Lung (tissue), 13 donors: ENCODE measurements around the gene STK4. TPM values are rescaled to one million over a fixed set of nuclear protein-coding genes. Genes with fewer than 3 reads are reported as not detected.

Source experiments
- ATAC-seq: fragments of 200-7000 bp; cut with Tn5 transposase; one replicate; pipeline ENCODE4 v1.9.1; 2020; ENCODE audit warnings: moderate number of reproducible peaks; ENCODE audit not compliant: insufficient read depth, low FRiP score
- DNase-seq, 3 donors: peaks; one replicate each; pipeline ENCODE4 v3.0.0-alpha.2; 2013 to 2017
- H3K27ac ChIP-seq, 2 donors: one replicate each; pipeline ENCODE4 v1.5.1; 2013; ENCODE audit warnings: mild to moderate bottlenecking in 2 of 2, moderate library complexity in 2 of 2, control low read depth in 1 of 2, inconsistent platforms in 1 of 2, low read depth in 1 of 2, low read length in 1 of 2
- H3K27me3 ChIP-seq, 3 donors: one replicate each; pipeline ENCODE4 v1.5.1; 2013; ENCODE audit warnings: low read length in 2 of 3; ENCODE audit not compliant: control insufficient read depth in 3 of 3, insufficient read depth in 3 of 3
- H3K36me3 ChIP-seq, 4 donors: one replicate each; pipeline ENCODE4 v1.5.1; 2013; ENCODE audit warnings: low read length in 4 of 4, mild to moderate bottlenecking in 1 of 4, moderate library complexity in 1 of 4; ENCODE audit not compliant: control insufficient read depth in 4 of 4, insufficient read depth in 4 of 4
- H3K4me1 ChIP-seq, 5 donors: one replicate each; pipeline ENCODE4 v1.5.1; 2013; ENCODE audit warnings: low read length in 5 of 5, mild to moderate bottlenecking in 2 of 5, moderate library complexity in 1 of 5; ENCODE audit not compliant: control insufficient read depth in 5 of 5, insufficient read depth in 5 of 5
- H3K4me3 ChIP-seq: one replicate; pipeline ENCODE4 v1.5.1; 2013; ENCODE audit warnings: mild to moderate bottlenecking, control low read depth, moderate library complexity
- H3K9ac ChIP-seq, 2 donors: one replicate each; pipeline ENCODE4 v1.5.1; 2013; ENCODE audit warnings: low read length in 2 of 2, control low read depth in 1 of 2; ENCODE audit not compliant: insufficient read depth in 1 of 2
- H3K9me3 ChIP-seq, 4 donors: one replicate each; pipeline ENCODE4 v1.5.1; 2013; ENCODE audit warnings: low read length in 3 of 4, mild to moderate bottlenecking in 1 of 4, moderate library complexity in 1 of 4; ENCODE audit not compliant: control insufficient read depth in 4 of 4, insufficient read depth in 3 of 4
- WGBS, 2 donors: extraction: QIAGEN DNeasy Blood & Tissue Kit; methylation state at CpG; one replicate each; pipeline ENCODE4 v1.1.7; 2013; 5-methylcytosine and 5-hydroxymethylcytosine counted together
- polyA plus RNA-seq, 2 donors: library from polyadenylated mRNA; stranded (reverse); fragments of 200-250 nt; gene quantifications; one replicate each; pipeline ENCODE4 v1.2.1, GENCODE V29; 2013
- small RNA-seq: library from RNA; depleted of rRNA; stranded (forward); fragments of <200 nt; gene quantifications from one replicate; pipeline ENCODE3, GENCODE V24; 2014; ENCODE audit warnings: low replicate concordance
- total RNA-seq, 2 donors: library from RNA; depleted of rRNA in 1 of 2; stranded (reverse); fragments of >200 nt in 1 of 2; gene quantifications; one replicate each; pipeline ENCODE4 v1.2.1, GENCODE V29; 2014 to 2021
- TF ChIP-seq, protein P1 (sequence below): IDR thresholded peaks from 2 replicates; pipeline ENCODE4 v1.5.1; 2012; ENCODE audit warnings: mild to moderate bottlenecking; ENCODE audit errors: control extremely low read depth, extremely low read depth
- donor health status: control.
- donor health status: control.
- donor health status: Bipolar disorder and iron deficiency.
- donor health status: healthy.
- donor health status: DM: yes; HTN: yes; CAD: no.

STK4 gene
- total and polyA plus RNA-seq, 4 donors, result 11.8 to 70.9 (median 28.1) TPM

GRCh38 chr20:45121388-45121787, 155.1 kb downstream of the STK4 start:
- no peak overlapping the region for H3K27ac ChIP-seq
- H3K27me3 ChIP-seq, result no peaks in the 10 kb centered on the region
- H3K9me3 ChIP-seq, result peaks cover 0 to 5% (median 2%) of the 10 kb centered on the region in 4 donors
- DNase-seq, result no peak
- ATAC-seq, result no peak
- 89 to 94% methylated on average over 2 of the region's 2 CpGs for whole genome bisulfite sequencing, 2 donors
- TF ChIP-seq, protein P1, sequence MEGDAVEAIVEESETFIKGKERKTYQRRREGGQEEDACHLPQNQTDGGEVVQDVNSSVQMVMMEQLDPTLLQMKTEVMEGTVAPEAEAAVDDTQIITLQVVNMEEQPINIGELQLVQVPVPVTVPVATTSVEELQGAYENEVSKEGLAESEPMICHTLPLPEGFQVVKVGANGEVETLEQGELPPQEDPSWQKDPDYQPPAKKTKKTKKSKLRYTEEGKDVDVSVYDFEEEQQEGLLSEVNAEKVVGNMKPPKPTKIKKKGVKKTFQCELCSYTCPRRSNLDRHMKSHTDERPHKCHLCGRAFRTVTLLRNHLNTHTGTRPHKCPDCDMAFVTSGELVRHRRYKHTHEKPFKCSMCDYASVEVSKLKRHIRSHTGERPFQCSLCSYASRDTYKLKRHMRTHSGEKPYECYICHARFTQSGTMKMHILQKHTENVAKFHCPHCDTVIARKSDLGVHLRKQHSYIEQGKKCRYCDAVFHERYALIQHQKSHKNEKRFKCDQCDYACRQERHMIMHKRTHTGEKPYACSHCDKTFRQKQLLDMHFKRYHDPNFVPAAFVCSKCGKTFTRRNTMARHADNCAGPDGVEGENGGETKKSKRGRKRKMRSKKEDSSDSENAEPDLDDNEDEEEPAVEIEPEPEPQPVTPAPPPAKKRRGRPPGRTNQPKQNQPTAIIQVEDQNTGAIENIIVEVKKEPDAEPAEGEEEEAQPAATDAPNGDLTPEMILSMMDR, result no peak
- H3K9ac ChIP-seq, result no peak overlapping the region
- H3K36me3 ChIP-seq, result no peaks in the 10 kb centered on the region
- H3K4me3 ChIP-seq, result no peak overlapping the region
- H3K4me1 ChIP-seq, result no peaks in the 10 kb centered on the region

- no peak within 1 kb of the TSS for H3K9ac ChIP-seq
- no peaks in the 10 kb centered on the region for H3K4me1 ChIP-seq
- peaks cover 0 to 5% (median 2%) of the 10 kb centered on the region in 4 donors for H3K9me3 ChIP-seq
- WGBS, 2 donors, result 81 to 88% methylated on average over 6 of the region's 6 CpGs
- H3K27me3 ChIP-seq, result peaks cover 0 to 3% (median 3%) of the 10 kb centered on the region in 3 donors
- no peak within 1 kb of the TSS for H3K27ac ChIP-seq
- H3K36me3 ChIP-seq, result no peaks in the 10 kb centered on the region
- DNase-seq (no peak), ATAC-seq (no peak)
- H3K4me3 ChIP-seq, result no peak within 1 kb of the TSS
- TF ChIP-seq, protein P1, result no peak
These were observed 158.1 kb downstream of the STK4 start, which contains the start of gene WFDC12 for GRCh38 chr20:45124365-45124764. Gene WFDC12, minus strand, starts transcription at chr20:45124465. Its CDS starts 18 bp downstream, at chr20:45124447.

- DNase-seq, result no peak
- Histone ChIP-seq H3K36me3 (no peaks in the 10 kb centered on the region), H3K27me3 (peaks cover 0 to 8% (median 3%) of the 10 kb centered on the region in 3 donors), H3K9ac (no peak overlapping the region), H3K27ac (no peak overlapping the region), H3K9me3 (peaks cover 0 to 4% (median 0%) of the 10 kb centered on the region in 4 donors), H3K4me3 (no peak overlapping the region), H3K4me1 (no peaks in the 10 kb centered on the region)
- TF ChIP-seq, protein P1, result no peak
- ATAC-seq, result no peak
- WGBS, 2 donors, result 50 to 77% methylated on average over 2 of the region's 2 CpGs
These were observed 161.8 kb downstream of the STK4 start for GRCh38 chr20:45128099-45128498.

Small RNAs within 50 kb of the gene (small RNA-seq; reads per million reads assigned to genes)
- not detected for gene RF00019

Other genes starting within 250 kb of the STK4 start
- gene KCNK15, start 220.6 kb upstream of the STK4 start, total RNA-seq, result 1 to 10 TPM in 1 of 2 donors, under 1 TPM in 1; 0.48 to 2.6 TPM
- gene KCNK15, start 220.6 kb upstream of the STK4 start, polyA plus RNA-seq, result 1 to 10 TPM in 1 of 2 donors, under 1 TPM in 1; 0.81 to 1.5 TPM
- gene RIMS4, start 156.0 kb upstream of the STK4 start, total RNA-seq, result 1 to 10 TPM in 1 of 2 donors, under 1 TPM in 1; 0.43 to 5.6 TPM
- gene RIMS4, start 156.0 kb upstream of the STK4 start, polyA plus RNA-seq, result 1 to 10 TPM in 1 of 2 donors, under 1 TPM in 1; 0.49 to 2.6 TPM
- gene YWHAB, start 80.8 kb upstream of the STK4 start, total RNA-seq, result 100 to 1,000 TPM; 117 to 186 TPM
- 100 to 1,000 TPM in 1 of 2 donors, 10 to 100 TPM in 1; 69.0 to 133 TPM for gene YWHAB, start 80.8 kb upstream of the STK4 start, polyA plus RNA-seq
- gene PABPC1L, start 56.5 kb upstream of the STK4 start, total RNA-seq, result 10 to 100 TPM; 34.5 to 56.9 TPM
- gene PABPC1L, start 56.5 kb upstream of the STK4 start, polyA plus RNA-seq, result 10 to 100 TPM; 16.9 to 63.3 TPM
- gene TOMM34, start 6.1 kb upstream of the STK4 start, total RNA-seq, result 10 to 100 TPM in 1 of 2 donors, 1 to 10 TPM in 1; 9.8 to 18.2 TPM
- gene TOMM34, start 6.1 kb upstream of the STK4 start, polyA plus RNA-seq, result 10 to 100 TPM; 16.1 to 24.7 TPM
- 1 to 10 TPM; 2.0 to 3.0 TPM for gene KCNS1, start 134.6 kb downstream of the STK4 start, total RNA-seq
- under 1 TPM; 0.45 to 0.51 TPM for gene KCNS1, start 134.6 kb downstream of the STK4 start, polyA plus RNA-seq
- gene WFDC5, start 148.7 kb downstream of the STK4 start, total RNA-seq, result not detected
- gene WFDC5, start 148.7 kb downstream of the STK4 start, polyA plus RNA-seq, result under 1 TPM; 0.11 to 0.57 TPM
- gene WFDC12, start 158.0 kb downstream of the STK4 start, total RNA-seq, result 1 to 10 TPM in 1 of 2 donors, under 1 TPM in 1; 0.85 to 2.1 TPM
- 1 to 10 TPM; 4.9 to 5.9 TPM for gene WFDC12, start 158.0 kb downstream of the STK4 start, polyA plus RNA-seq
- 10 to 100 TPM; 44.9 to 90.4 TPM for gene PI3, start 208.4 kb downstream of the STK4 start, total RNA-seq
- 100 to 1,000 TPM in 1 of 2 donors, 10 to 100 TPM in 1; 28.0 to 416 TPM for gene PI3, start 208.4 kb downstream of the STK4 start, polyA plus RNA-seq
- gene SEMG1, start 240.5 kb downstream of the STK4 start, total RNA-seq, result under 1 TPM in 1 of 2 donors, not detected in 1; 0.14 TPM
- gene SEMG1, start 240.5 kb downstream of the STK4 start, polyA plus RNA-seq, result not detected